ENCODE results near the gene TNFRSF17.

Gene TNFRSF17

DNA sequence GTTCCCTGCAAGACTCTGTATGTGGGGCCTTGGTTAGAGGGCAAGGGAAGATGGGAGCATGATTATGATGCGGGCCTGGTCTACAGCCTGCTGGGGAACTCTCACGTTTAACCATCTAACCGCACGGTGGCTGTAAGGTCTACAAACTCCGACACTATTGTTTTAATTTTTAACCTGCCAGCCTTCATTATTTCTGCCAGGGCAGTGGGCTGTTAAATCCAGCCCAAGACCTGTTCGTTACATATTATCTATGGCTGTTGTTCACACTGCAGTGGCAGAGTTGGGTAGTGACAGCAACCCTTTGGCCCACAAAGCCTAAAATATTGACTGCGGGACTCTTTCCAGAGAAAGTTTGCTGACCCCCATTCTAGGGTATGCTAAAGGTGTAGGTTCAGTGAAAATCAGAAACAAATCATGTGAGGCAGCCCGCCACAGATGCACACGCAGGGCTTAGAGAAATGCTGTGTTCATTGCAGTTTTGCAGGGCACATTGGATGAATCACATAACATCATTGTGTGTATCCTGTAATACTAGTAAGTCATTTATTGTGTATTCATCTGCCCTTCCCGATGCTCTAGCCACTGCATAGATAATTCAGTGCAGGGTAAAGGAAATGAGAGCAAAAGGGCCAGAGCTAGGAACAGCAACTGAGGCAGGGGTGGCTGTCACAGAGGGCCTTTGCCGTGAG, 25.8 kb downstream of the TNFRSF17 start:
- Histone ChIP-seq H3K27me3 (ENCODE audit: insufficient read depth, low read length) (no peaks in the 10 kb centered on the region), H3K4me1 (ENCODE audit: insufficient read depth, low read length) (peaks cover 4% of the 10 kb centered on the region; the same call in 1 of the 2 replicates), H3K4me3 (ENCODE audit: low read length) (no peak overlapping the region), H3K36me3 (ENCODE audit: insufficient read depth, low read length) (no peaks in the 10 kb centered on the region), H3K27ac (ENCODE audit: low read depth, low read length) (no peak overlapping the region), H3K9ac (ENCODE audit: low read depth, low read length) (no peak overlapping the region), H3K9me3 (ENCODE audit: insufficient read depth, low read depth, low read length) (no peaks in the 10 kb centered on the region)
- WGBS, result 95% methylated on average over 11 of the region's 11 CpGs

- Histone ChIP-seq H3K9me3 (ENCODE audit: insufficient read depth, low read depth, low read length) (no peaks in the 10 kb centered on the region), H3K9ac (ENCODE audit: low read depth, low read length) (no peak overlapping the region), H3K4me3 (ENCODE audit: low read length) (no peak overlapping the region), H3K27me3 (ENCODE audit: insufficient read depth, low read length) (no peaks in the 10 kb centered on the region), H3K27ac (ENCODE audit: low read depth, low read length) (no peak overlapping the region), H3K36me3 (ENCODE audit: insufficient read depth, low read length) (no peaks in the 10 kb centered on the region), H3K4me1 (ENCODE audit: insufficient read depth, low read length) (peaks cover 4% of the 10 kb centered on the region; the same call in 1 of the 2 replicates)
- 93% methylated on average over 3 of the region's 3 CpGs for WGBS
Measured at GRCh38 chr16:11992008-11992584, 27.1 kb downstream of the TNFRSF17 start.

DNA sequence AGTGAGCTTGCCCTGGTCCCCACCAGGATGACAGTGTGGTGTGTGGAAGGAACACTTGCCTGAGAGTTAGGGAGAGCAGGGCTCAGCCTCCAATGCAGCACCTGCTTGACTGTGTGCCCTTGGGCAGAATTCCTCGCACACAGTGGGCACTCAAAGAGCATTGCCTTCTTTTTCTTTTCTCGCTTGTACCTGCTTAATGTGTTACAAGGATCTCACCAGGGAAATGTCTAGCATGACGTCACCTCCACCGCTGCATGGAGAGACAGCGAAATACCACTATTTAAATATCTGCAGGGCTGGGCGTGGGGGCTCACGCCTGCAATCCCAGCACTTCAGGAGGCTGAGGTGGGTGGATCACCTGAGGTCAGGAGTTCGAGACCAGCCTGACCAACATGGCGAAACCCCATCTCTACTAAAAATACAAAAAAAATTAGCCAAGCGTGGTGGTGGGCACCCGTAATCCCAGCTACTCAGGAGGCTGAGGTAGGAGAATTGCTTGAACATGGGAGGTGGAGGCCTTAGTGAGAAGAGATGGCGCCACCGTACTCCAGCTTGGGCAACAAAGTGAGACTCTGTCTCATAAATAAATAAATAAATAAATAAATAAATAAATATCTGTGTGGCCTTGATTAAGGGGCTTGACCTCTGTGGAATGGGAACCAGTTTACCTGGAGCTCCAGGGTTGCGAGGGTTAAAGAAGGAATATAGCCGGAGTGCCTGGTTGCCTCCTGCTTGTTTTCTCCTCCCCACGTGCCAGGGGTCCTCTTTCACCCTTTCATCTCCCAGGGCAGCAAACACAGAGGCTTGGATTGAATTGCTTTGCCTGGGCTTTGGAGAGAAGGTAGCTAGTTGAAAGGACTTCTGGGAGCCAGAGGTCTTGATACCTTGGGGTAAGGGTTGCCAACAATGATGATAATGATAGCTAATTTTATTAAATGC, 27.8 kb downstream of the TNFRSF17 start:
- Histone ChIP-seq H3K9ac (ENCODE audit: low read depth, low read length) (no peak overlapping the region), H3K27ac (ENCODE audit: low read depth, low read length) (no peak overlapping the region), H3K4me3 (ENCODE audit: low read length) (no peak overlapping the region), H3K4me1 (ENCODE audit: insufficient read depth, low read length) (peaks cover 4% of the 10 kb centered on the region; the same call in 1 of the 2 replicates), H3K36me3 (ENCODE audit: insufficient read depth, low read length) (no peaks in the 10 kb centered on the region), H3K27me3 (ENCODE audit: insufficient read depth, low read length) (no peaks in the 10 kb centered on the region), H3K9me3 (ENCODE audit: insufficient read depth, low read depth, low read length) (no peaks in the 10 kb centered on the region)
- WGBS, result 90% methylated on average over 11 of the region's 16 CpGs

DNA sequence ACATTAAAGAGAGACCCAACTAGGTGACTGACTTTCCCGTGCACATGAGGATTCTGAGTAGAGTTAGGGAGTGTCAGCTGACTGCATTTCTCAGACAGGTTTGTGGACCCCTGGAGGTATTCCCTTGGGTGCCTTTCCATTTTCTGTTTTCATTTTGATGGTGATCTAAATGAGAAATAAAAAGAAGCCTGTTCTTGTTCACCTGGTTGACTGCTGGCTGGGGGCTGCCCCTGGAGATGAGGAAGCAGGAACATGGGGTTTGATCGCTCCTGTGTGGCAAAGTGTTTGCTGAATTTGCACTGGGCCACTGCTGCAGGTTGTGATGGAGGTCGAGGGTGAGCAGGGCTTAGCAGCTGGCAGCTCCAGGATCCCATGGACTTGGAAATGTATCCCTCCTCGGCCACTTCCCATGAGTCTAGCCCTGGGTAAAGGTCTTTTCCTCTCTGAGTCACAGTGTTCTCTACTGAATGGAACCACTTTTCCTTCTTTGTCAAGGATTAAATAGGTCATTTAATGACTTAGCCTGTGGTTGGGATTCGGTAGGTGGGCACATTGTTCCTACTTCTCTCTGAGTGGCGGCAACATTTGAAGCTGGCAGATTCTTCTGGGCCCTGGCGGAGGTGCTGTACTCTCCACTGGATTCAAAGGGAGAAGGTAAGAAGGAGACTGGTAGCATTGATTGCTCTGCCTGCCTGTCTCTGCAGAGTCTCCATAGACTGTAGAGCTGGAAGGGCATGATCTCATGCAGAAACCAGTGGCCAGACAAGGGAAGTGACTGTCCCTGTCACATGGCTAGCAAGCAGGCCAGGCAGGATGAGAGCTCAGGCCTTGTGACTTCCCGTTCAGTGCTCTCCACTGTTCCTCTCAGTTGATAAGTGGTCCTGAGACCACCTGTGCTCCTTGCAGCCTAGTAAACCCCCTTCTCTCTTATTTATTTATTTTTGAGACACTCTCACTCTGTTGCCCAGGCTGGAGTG, 29.4 kb downstream of the TNFRSF17 start:
- 86% methylated on average over 8 of the region's 8 CpGs for WGBS
- Histone ChIP-seq H3K27me3 (ENCODE audit: insufficient read depth, low read length) (no peaks in the 10 kb centered on the region), H3K27ac (ENCODE audit: low read depth, low read length) (no peak overlapping the region), H3K4me1 (ENCODE audit: insufficient read depth, low read length) (peaks cover 4% of the 10 kb centered on the region; the same call in 1 of the 2 replicates), H3K9me3 (ENCODE audit: insufficient read depth, low read depth, low read length) (no peaks in the 10 kb centered on the region), H3K36me3 (ENCODE audit: insufficient read depth, low read length) (no peaks in the 10 kb centered on the region), H3K9ac (ENCODE audit: low read depth, low read length) (no peak overlapping the region), H3K4me3 (ENCODE audit: low read length) (no peak overlapping the region)

DNA sequence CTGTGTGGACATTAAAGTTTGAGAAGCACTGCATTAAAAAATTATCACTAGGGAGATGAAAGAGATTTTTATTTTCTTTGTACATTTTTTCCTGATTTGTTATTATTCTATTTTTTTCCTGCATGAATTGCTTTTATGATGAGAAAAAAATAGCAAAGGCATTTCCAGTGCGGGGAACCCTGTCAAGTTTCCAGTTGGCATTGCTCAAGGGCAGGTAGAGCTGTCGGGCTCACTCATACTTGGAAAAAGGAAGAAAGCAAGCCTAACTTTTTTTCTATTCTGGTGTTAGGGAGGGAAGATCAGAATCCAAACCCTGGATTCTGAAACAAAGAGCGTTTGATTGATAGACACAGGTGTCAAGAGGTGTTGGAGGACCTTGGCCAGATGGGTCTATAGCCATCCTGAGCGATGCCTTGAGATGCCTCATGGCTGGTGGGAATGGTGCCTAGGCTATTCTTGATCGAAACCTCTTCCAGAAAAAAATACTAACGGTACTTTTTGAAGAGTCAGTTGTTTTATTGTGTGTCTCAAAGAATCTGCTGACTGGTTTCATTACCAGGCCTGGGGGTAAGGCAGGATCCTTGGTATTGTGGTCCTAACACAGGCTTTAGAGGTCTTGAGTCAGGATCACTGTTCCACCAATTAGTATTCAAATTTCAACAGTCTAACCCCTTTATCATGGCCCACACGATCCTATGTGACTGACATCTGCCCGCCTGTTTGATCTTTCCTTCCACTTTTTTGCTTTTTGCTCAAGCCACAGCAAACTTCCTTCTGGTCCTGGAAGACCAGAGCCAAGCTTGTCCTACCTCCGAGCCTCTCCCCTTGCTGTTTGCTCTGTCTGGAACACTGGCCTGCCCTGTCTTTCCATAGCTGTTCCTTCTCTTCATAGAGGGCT, 31.7 kb downstream of the TNFRSF17 start:
- Histone ChIP-seq H3K9ac (ENCODE audit: low read depth, low read length) (no peak overlapping the region), H3K36me3 (ENCODE audit: insufficient read depth, low read length) (no peaks in the 10 kb centered on the region), H3K27ac (ENCODE audit: low read depth, low read length) (no peak overlapping the region), H3K4me3 (ENCODE audit: low read length) (no peak overlapping the region), H3K9me3 (ENCODE audit: insufficient read depth, low read depth, low read length) (no peaks in the 10 kb centered on the region), H3K4me1 (ENCODE audit: insufficient read depth, low read length) (peaks cover 4% of the 10 kb centered on the region; the same call in 1 of the 2 replicates), H3K27me3 (ENCODE audit: insufficient read depth, low read length) (no peaks in the 10 kb centered on the region)
- 90% methylated on average over 9 of the region's 9 CpGs for WGBS

- H3K27me3 ChIP-seq (ENCODE audit: insufficient read depth, low read length), result no peaks in the 10 kb centered on the region
- H3K9me3 ChIP-seq (ENCODE audit: insufficient read depth, low read depth, low read length), result no peaks in the 10 kb centered on the region
- 88% methylated on average over 6 of the region's 6 CpGs for WGBS
- no peaks in the 10 kb centered on the region for H3K4me1 ChIP-seq (ENCODE audit: insufficient read depth, low read length)
- H3K36me3 ChIP-seq (ENCODE audit: insufficient read depth, low read length), result no peaks in the 10 kb centered on the region
- no peak overlapping the region for H3K4me3 ChIP-seq (ENCODE audit: low read length)
- no peak overlapping the region for H3K9ac ChIP-seq (ENCODE audit: low read depth, low read length)
- H3K27ac ChIP-seq (ENCODE audit: low read depth, low read length), result no peak overlapping the region
Measured at GRCh38 chr16:12000032-12000431, 35.0 kb downstream of the TNFRSF17 start.

GRCh38 chr16:12002447-12003006, 37.5 kb downstream of the TNFRSF17 start:
- Histone ChIP-seq H3K4me1 (ENCODE audit: insufficient read depth, low read length) (no peaks in the 10 kb centered on the region), H3K9ac (ENCODE audit: low read depth, low read length) (no peak overlapping the region), H3K9me3 (ENCODE audit: insufficient read depth, low read depth, low read length) (no peaks in the 10 kb centered on the region), H3K27ac (ENCODE audit: low read depth, low read length) (no peak overlapping the region), H3K27me3 (ENCODE audit: insufficient read depth, low read length) (no peaks in the 10 kb centered on the region), H3K4me3 (ENCODE audit: low read length) (no peak overlapping the region), H3K36me3 (ENCODE audit: insufficient read depth, low read length) (no peaks in the 10 kb centered on the region)
- WGBS, result 90% methylated on average over 11 of the region's 11 CpGs

DNA sequence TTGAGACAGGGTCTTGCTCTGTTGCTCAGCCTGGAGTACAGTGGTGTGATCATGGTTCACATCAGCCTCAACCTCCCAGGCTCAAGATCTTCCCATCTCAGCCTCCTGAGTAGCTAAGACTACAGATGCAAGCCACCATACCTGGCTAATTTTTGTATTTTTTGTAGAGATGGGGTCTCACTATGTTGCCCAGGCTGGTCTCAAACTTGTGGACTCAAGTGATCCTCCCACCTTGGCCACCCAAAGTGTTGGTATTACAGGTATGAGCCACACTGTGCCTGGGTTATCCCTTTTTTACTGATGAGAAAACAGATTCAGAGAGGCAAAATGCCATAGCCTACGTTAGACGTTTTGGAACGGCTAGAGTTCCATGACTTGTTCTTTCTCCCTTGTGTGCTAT, 41.6 kb downstream of the TNFRSF17 start:
- Histone ChIP-seq H3K9ac (ENCODE audit: low read depth, low read length) (no peak overlapping the region), H3K36me3 (ENCODE audit: insufficient read depth, low read length) (no peaks in the 10 kb centered on the region), H3K27me3 (ENCODE audit: insufficient read depth, low read length) (no peaks in the 10 kb centered on the region), H3K4me3 (ENCODE audit: low read length) (no peak overlapping the region), H3K9me3 (ENCODE audit: insufficient read depth, low read depth, low read length) (no peaks in the 10 kb centered on the region), H3K4me1 (ENCODE audit: insufficient read depth, low read length) (no peaks in the 10 kb centered on the region), H3K27ac (ENCODE audit: low read depth, low read length) (no peak overlapping the region)
- WGBS, result 95% methylated on average over 3 of the region's 3 CpGs

- no peak overlapping the region for H3K9ac ChIP-seq (ENCODE audit: low read depth, low read length)
- no peaks in the 10 kb centered on the region for H3K4me1 ChIP-seq (ENCODE audit: insufficient read depth, low read length)
- no peaks in the 10 kb centered on the region for H3K9me3 ChIP-seq (ENCODE audit: insufficient read depth, low read depth, low read length)
- no peaks in the 10 kb centered on the region for H3K27me3 ChIP-seq (ENCODE audit: insufficient read depth, low read length)
- WGBS, result 94% methylated on average over 7 of the region's 7 CpGs
- no peak overlapping the region for H3K4me3 ChIP-seq (ENCODE audit: low read length)
- H3K36me3 ChIP-seq (ENCODE audit: insufficient read depth, low read length), result no peaks in the 10 kb centered on the region
- no peak overlapping the region for H3K27ac ChIP-seq (ENCODE audit: low read depth, low read length)
Measured at GRCh38 chr16:12009462-12009861, 44.5 kb downstream of the TNFRSF17 start.
